ENCODE measurements around the gene TIMM44.

Gene TIMM44

DNA sequence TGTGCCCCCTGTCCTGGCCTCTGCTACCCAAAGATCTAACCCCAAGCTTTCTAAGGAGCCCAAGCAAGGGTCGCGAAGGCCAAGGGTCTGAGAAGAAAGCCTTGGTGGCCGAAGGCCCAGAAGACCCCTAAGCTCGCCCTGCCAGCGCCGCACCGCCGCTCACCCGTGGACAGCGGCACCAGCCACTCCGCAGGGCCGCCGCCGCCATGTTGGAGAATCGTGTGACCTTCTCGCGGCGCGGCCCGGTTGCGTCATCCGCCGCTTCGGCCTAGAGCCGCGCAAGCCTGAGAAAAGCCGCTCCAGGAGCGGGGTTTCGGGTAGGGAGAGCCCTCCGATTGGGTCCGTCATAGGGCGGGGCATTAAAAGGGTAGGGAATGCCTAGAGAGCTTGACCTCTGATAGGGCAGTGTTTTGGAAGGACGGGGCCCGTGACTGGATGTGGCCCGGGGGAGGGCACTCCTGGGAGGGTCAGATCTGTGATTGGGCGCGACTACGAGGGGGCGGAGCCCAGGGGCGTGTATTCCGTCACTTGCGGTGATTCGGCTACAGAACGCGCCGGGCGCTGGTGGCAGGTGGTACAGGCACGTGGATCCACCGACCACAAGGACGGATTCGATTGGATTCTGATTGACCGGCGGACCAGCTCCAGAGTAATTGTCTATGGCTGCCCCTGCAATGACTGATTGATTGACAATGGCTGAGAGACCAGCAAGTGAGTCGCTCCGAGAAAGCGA is at the start of gene TIMM44:
TSS of gene TIMM44 (minus strand) at position 223 of the 733 bp plus-strand sequence. CDS start at position 208, 15 bp downstream.
- DNase-seq, result peak; percentile 99

DNA sequence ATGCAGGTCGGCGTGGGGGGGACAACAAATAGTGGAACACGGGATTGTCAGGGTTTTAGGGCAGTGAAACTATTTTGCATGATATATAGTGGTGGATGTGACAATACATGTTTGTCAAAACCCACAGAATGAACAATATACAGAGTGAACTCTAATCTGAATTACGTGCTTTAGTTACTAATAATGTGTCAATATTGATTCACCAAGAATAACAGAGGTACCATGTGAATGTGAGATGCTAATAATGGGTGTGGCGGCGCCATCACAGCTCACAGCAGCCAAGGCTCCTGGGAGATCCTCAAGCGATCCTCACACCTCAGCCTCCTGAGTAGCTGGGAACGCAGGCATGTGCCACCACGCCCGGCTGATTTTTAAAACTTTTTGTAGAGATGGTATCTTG is 49.1 kb upstream of the TIMM44 start:
- no peak for DNase-seq

DNA sequence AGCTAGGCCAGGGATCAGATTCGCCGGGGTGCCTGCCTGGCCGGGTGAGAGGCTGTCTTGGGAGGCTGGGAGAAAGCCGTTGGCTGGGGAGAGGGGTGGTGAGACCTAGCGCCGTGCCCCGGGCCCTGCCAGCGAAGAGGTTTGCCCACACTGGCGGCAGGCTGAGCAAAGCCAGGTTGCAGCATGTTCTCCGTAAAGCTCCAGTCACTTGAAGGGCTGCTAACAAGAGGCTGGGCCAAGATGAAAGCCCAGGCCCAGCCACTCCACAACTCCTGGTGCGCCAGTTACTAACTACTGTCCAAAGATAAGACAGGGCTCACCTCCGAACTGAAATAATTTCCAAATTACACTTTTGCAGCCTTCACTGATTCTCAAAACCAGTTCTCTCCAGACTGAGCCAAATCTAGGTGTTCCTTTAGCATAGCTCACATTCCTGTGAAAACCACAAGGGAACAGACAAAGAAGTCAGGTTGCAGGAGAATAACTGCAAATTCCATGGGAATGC is 45.7 kb upstream of the TIMM44 start:
- DNase-seq, result no peak

DNA sequence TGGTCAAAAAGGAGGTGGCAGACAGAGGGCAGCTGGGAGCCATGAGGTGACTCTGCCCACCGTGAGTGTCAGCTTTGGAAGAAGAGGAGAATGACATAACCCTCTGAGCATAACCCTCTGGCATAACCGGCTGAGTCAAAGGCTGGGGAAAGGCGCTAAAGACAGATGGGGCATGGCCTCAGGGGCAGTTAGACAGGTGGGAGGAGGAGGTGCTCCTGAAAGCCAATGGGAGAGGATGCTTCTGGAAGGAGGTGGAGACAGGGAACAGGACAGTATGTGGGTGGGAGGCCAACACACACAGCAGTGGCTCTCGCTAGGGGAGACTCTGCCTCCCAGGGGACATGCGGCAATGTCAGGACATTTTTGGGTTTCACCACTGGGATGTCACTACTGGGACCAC is 44.8 kb upstream of the TIMM44 start:
- no peak for DNase-seq

GRCh38 chr19:7987114-7987768 is 43.8 kb upstream of the TIMM44 start:
- DNase-seq, result no peak

- DNase-seq, result no peak
Observed at GRCh38 chr19:7986321-7987113, 43.1 kb upstream of the TIMM44 start.

DNA sequence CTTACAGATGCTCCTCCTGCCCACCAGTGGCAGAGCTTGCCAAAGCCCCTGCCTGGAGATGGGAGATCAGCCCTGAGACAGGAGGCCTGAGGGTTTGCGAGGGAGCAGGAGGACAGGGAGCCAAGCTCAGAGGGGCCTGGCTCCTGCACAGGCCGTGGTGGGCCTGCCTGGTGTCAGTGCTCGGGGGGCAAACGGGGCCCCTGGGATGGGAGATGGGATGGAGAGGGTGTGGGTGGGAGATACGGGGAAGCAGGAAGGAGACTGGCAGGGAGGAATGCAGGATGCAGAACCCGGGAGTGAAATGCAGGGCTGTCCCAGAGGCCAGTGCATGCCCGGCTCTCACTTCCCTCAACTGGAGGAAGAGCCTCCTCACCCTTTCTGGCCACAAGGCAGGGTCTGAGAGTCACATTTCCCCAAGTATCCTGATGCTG is 42.0 kb upstream of the TIMM44 start:
- no peak for DNase-seq

DNA sequence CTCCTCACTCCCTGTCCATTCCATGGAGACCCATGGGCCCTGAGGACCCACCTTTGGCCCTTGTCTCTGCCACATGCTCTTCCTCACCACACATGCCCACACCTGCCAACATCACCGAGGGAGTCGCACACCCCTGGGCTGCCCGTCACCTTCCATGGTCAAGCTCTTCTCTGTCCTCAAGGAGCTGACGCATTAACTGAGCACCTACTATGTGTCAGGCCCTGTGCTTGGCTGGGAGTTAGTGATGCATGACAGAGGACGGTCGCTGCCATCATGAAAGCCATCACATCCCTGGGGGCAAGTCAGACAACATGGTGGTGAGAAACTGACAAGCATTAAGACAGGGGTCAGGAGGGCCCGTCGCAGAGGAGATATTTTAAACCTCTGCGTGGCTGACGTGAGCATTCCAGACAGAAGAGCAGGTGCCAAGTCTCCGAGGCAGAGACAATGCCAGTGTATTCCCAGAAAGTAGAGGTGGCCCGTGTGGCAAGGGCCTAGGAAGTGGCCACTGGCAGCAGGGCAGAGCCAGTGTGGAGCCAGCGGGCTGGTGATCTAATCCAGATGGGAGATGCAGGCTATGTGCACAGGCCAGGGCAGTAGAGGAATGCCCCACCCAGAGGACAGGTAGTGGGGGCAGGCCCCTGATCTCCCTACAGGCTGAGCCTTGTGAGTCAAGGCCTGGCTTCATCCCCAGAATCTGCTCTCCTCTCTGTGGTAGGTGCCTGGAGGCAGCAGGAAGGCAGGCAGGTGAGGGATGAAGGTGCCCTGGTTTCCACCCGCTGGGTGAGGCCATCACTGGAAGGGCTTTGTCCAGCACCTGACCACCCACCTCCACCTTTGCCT is 40.8 kb upstream of the TIMM44 start:
- no peak for DNase-seq

- no peak for DNase-seq
Observed at GRCh38 chr19:7983286-7983950, 40.0 kb upstream of the TIMM44 start.

GRCh38 chr19:7982651-7983099 is 39.2 kb upstream of the TIMM44 start:
- no peak for DNase-seq

- DNase-seq, result no peak
Observed at GRCh38 chr19:7982103-7982502, 38.6 kb upstream of the TIMM44 start.

DNA sequence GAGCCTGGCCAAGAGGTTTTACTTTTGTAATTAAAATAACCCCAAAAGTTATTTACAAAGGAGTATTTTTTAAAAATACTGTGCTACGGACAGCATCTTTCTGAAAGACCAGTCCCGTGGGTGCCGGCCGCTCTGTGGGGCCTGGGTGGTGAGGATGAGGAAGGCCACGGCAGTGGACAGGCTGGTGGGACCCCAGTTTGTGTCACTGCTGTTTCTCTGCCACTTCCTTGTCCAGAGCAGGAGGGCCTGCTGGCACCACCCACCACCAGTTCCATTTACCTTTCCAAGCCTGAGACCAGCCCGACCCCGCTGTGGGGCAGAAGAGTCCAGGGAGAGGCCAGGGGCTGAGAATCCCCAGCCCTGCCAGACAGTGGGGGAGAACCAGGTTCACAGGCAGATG is 38.2 kb upstream of the TIMM44 start:
- DNase-seq, result no peak

DNA sequence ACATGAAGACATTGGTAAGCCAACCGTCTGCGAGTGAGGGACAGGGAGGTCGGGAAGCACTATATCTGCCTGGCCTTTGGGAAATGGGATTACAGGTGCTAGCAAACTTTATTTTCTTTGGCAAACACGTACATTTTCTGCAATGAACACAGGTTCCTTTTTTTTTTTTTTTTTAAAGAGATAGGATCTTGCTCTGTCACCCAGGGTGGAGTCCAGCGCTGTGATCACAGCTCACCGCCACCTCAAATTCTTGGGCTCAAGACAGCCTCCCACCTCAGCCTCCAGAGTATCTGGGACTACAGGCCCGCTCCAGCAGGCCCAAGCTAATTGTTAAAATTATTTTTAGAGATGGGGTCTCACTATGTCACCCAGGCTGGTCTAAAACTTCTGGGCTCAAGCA is 37.7 kb upstream of the TIMM44 start:
- no peak for DNase-seq

DNA sequence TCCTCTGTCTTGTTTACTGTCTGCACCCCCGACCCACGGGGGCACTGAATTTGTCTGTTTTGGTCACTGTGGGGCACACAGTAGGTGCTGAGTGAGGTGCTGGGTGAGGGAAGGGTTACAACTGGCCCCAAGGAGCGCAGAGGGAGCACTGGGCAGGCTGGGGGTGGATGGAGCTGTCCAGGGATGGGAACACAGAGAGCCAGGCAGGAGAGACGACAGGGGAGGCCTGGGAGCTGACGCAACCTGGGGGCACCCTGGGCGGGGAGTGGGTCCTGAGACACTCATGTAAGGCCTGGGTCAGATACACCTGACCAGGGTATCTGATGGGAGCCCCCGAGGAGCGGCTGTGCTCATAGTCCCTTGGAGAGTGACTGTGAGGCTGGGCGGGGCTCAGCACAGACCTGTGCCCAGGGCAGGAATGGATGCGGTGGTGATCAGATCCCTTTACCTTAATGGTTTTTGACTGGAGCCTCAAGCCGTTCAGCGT is 37.2 kb upstream of the TIMM44 start:
- no peak for DNase-seq

- no peak for DNase-seq
Observed at GRCh38 chr19:7980168-7980567, 36.7 kb upstream of the TIMM44 start.

- no peak for DNase-seq
Observed at GRCh38 chr19:7979559-7979958, 36.1 kb upstream of the TIMM44 start.

DNA sequence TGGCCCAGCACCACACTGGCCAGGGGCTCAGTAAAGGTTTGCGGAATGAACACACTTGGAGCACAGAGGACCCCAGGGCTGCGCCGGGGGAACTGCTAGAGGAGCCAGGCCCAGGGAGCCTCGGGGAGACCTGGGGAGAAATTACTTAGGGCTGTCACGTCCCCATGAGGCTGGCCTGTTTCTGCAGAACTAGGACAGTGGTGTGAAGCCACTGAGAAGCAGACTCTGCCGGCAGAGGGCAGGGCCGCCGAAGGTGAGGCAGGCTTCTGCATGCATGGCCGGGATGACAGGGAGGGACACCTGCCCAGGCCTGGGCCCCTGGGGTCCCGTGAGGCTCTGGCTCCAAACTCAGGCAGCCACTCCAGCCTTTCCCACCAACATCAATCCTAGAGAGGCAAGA is 35.5 kb upstream of the TIMM44 start:
- no peak for DNase-seq

- DNase-seq, result no peak
Observed at GRCh38 chr19:7978179-7978825, 34.8 kb upstream of the TIMM44 start.

- DNase-seq, result no peak
Observed at GRCh38 chr19:7977723-7978040, 34.2 kb upstream of the TIMM44 start.

DNA sequence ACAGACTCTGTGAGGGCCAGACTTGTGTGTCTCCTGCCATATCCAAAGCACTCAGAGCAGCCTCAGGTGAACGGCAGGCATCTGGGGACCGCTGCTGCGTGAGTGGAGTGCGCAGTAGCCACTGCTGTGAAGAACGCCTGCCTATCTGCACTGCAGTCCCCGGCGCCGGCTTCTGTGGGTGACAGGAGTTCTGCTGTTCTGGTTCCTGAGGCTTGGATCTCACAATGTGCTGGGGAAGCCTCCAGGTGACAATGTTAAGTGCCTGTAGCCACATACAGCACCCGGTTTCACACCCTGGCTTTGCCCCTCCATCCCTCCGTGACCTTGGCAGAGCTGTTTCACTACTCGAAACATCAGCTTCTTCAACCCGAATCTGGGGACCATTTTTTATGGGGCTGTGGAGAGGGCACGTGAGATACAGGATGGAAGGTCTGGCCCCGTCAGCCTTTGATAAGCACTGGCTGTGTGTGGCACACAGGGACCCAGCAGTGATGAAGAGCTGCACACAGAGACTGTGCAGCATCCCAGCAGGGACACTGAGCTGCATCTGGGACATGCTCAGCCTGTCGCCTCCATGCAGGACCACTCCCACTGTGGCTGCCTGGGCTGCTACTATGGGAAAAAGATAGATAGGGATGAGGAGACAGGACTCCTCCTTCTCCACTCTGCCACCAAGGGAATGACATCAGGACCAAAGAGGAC is 33.7 kb upstream of the TIMM44 start:
- DNase-seq, result no peak

GRCh38 chr19:7976461-7976860 is 33.0 kb upstream of the TIMM44 start:
- no peak for DNase-seq
